Testis (tissue), 3 donors: ENCODE results near the gene CELSR2. TPM values are rescaled to one million over a fixed set of nuclear protein-coding genes. Genes with fewer than 3 reads are reported as not detected.

Experiments
- DNase-seq: peaks from one replicate; pipeline ENCODE4 v3.0.0-alpha.2; 2019
- H3K27ac ChIP-seq, 2 donors: fragments of 200-600 bp; sonication (generic); one replicate each; pipeline ENCODE4 v1.5.1; 2019
- H3K27me3 ChIP-seq: fragments of 200-600 bp; sonication (generic); one replicate; pipeline ENCODE4 v1.5.1; 2019
- H3K36me3 ChIP-seq: fragments of 200-600 bp; sonication (generic); one replicate; pipeline ENCODE4 v1.5.1; 2017; ENCODE audit warnings: low read depth; ENCODE audit errors: missing control alignments
- H3K4me1 ChIP-seq: fragments of 200-600 bp; sonication (generic); one replicate; pipeline ENCODE4 v1.5.1; 2019
- H3K4me3 ChIP-seq, 2 donors: fragments of 200-600 bp; sonication (generic); one replicate each; pipeline ENCODE4 v1.5.1; 2017 to 2019
- H3K9me3 ChIP-seq: fragments of 200-600 bp; sonication (generic); one replicate; pipeline ENCODE4 v1.5.1; 2017
- POLR2A ChIP-seq: fragments of 450-650 bp; IDR thresholded peaks from one replicate; pipeline ENCODE4 v1.6.1; 2017; ENCODE audit warnings: antibody characterized with exemption, mild to moderate bottlenecking, moderate library complexity
- whole genome bisulfite sequencing, 2 donors: methylation state at CpG; one replicate each; pipeline ENCODE4 v1.1.5; 2018; 5-methylcytosine and 5-hydroxymethylcytosine counted together
- intact Hi-C: fragments of 100-400 bp; cut with DNase I; formaldehyde crosslinking; loops from one replicate; pipeline ENCODE4 v1.15.1; 2023; ENCODE audit warnings: low total_unique reads
- polyA plus RNA-seq: library from polyadenylated mRNA; stranded (reverse); fragments of 350-450 nt; fragmentation: Illumina TruSeq; extraction: RNeasy Lipid Tissue Mini Kit (QIAGEN cat#74804); gene quantifications from one replicate; pipeline ENCODE4 v1.2.3, GENCODE V29; 2014; ENCODE audit warnings: low read depth, low replicate concordance; ENCODE audit not compliant: insufficient read depth
- total RNA-seq, 2 donors: library from RNA; depleted of rRNA; stranded (reverse); fragments of >200 nt; gene quantifications; one replicate each; pipeline ENCODE4 v1.2.3, GENCODE V29; 2016
- TF ChIP-seq, protein P1 (sequence below), 3 experiments: fragments of 450-650 bp in 2 of 3; fragments of 200-600 bp in 1 of 3; sonication (generic) in 1 of 3; IDR thresholded peaks; one replicate each; pipeline ENCODE4 v1.5.1; 2016 to 2019; ENCODE audit warnings: antibody characterized with exemption in 3 of 3, mild to moderate bottlenecking in 2 of 3, moderate library complexity in 1 of 3

Gene CELSR2
- total and polyA plus RNA-seq, 3 donors from 2014 or later: 59.6 to 140 (median 107) TPM

DNA sequence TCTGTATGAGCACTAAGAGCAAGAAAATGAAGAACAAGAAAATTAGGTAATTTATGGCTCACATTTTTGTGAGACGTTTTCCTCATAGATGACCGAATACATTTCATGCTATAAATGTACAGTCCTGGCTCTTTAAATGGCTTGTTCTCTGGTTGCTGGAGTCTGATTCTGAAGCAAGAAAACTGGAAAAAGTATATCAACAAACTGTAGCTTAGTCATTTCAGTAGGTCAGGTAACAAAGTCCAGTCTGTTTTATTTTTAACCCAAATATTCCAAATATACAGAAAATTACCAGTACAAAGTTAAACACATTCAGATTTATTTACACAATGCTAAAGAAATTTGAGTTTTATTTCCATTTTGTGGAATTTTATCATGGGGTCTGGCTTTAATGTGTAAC, 60.0 kb downstream of the CELSR2 start:
- no peaks in the 10 kb centered on the region for H3K27me3 ChIP-seq
- intact Hi-C loops: loop anchor here (10.0 kb wide), 1 partner anchor 75 kb away; no protein-coding TSS in a partner anchor
- H3K4me1 ChIP-seq: peaks cover 62% of the 10 kb centered on the region
- no peaks in the 10 kb centered on the region for H3K36me3 ChIP-seq
- no peak overlapping the region for H3K4me3 ChIP-seq
- H3K9me3 ChIP-seq: no peaks in the 10 kb centered on the region
- 54 to 55% methylated on average over 2 of the region's 2 CpGs for WGBS, 2 donors
- no peak for TF ChIP-seq POLR2A
- TF ChIP-seq, protein P1, sequence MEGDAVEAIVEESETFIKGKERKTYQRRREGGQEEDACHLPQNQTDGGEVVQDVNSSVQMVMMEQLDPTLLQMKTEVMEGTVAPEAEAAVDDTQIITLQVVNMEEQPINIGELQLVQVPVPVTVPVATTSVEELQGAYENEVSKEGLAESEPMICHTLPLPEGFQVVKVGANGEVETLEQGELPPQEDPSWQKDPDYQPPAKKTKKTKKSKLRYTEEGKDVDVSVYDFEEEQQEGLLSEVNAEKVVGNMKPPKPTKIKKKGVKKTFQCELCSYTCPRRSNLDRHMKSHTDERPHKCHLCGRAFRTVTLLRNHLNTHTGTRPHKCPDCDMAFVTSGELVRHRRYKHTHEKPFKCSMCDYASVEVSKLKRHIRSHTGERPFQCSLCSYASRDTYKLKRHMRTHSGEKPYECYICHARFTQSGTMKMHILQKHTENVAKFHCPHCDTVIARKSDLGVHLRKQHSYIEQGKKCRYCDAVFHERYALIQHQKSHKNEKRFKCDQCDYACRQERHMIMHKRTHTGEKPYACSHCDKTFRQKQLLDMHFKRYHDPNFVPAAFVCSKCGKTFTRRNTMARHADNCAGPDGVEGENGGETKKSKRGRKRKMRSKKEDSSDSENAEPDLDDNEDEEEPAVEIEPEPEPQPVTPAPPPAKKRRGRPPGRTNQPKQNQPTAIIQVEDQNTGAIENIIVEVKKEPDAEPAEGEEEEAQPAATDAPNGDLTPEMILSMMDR (IDR thresholded peaks at IDR 0.05): no peak
- DNase-seq: no peak
- H3K27ac ChIP-seq: peak overlapping the region in 1 of 2 donors; percentile 19

DNA sequence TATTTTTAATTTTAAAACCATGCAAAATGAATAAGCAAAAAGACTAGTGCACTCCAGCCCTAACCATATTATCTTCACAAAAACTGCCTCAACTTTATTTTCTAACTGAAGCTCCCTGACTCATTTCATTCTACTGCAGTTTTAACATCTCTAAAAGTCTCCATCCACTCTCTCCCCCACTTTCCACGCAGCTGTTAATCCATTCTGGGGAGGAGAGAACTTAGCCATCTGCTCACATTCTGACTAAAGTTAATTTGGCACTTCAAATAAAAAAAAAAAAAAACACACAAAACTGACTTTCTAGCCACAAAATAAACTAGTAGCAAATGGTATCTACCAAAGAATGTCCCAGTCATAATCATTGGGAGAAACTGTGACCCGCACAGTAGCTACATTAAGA, 62.9 kb downstream of the CELSR2 start:
- intact Hi-C loops: no loop called here
- peaks cover 33% of the 10 kb centered on the region for H3K4me1 ChIP-seq
- H3K27ac ChIP-seq: peak overlapping the region; percentile 16 to 40
- no peaks in the 10 kb centered on the region for H3K36me3 ChIP-seq
- H3K9me3 ChIP-seq: no peaks in the 10 kb centered on the region
- no peaks in the 10 kb centered on the region for H3K27me3 ChIP-seq
- WGBS, 2 donors: 59 to 66% methylated on average over 2 of the region's 2 CpGs
- H3K4me3 ChIP-seq: no peak overlapping the region
- DNase-seq: no peak
- TF ChIP-seq POLR2A: no peak
- TF ChIP-seq, protein P1 (IDR thresholded peaks at IDR 0.05): no peak

DNA sequence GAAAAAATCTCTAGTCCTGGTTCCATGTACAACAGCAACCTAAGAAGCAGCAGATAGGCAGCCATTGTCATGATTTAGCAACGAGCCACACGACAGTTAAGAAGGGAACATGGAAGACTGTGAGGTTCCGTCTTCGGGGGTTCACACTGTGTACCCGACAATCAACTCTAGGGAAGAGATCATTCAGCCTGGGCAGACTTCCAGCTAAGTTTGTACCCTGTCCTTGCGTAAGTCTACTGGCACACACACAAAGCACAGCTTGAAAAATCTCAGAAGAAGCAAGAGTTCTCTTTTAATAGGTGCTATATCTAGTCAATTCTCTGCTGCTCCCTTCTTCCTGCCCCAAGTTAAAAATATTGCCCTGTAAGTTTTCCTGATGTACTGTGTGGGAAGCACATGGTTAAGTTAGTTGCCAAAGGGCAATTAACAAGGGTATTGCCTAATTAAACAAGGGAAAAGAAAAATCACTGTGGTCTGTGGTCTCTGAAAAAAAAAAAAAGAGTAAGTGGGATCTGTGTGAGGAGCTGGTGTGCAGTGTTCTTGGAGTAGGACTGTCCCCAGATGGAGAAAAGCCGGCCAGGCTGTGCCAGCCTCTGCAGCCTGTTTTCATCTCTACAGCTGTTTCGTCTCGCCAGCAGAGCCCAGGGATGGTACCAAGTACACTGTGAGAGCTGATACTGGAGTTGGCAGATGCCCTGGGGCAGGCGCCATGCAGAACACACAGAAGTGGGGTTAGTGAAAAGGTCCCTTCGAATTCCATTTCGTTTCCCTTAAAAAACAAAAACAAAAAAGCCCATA, 63.8 kb downstream of the CELSR2 start:
- TF ChIP-seq, protein P1 (IDR thresholded peaks at IDR 0.05): no peak
- TF ChIP-seq POLR2A: no peak
- intact Hi-C loops: no loop called here
- no peaks in the 10 kb centered on the region for H3K27me3 ChIP-seq
- peak; percentile 72 for DNase-seq
- H3K36me3 ChIP-seq: no peaks in the 10 kb centered on the region
- H3K4me1 ChIP-seq: peaks cover 26% of the 10 kb centered on the region
- H3K4me3 ChIP-seq: no peak overlapping the region
- peak overlapping the region; percentile 16 to 40 for H3K27ac ChIP-seq
- WGBS, 2 donors: 43 to 52% methylated on average over 12 of the region's 12 CpGs
- H3K9me3 ChIP-seq: no peaks in the 10 kb centered on the region

DNA sequence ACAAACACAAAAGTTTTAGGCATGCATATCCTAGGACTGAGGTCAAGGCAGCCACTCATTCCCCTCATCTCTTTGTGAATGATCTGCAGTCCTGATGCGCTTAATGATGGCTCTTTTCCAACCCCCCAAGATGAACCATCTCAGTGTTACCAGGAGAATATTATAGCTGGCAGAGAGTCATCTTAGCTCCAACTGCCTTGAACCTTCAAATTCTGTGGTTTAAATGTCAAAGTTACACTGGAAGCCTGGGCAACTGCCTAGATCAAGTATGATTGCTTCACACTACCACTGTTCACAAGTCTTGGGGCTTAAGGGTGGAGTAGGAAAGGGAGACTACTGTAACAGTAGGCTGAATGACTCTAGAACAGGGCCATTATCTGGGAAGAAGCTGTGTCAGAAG, 65.5 kb downstream of the CELSR2 start:
- WGBS, 2 donors: 71 to 74% methylated on average over 1 of the region's 1 CpG
- Histone ChIP-seq H3K27me3 (no peaks in the 10 kb centered on the region), H3K36me3 (no peaks in the 10 kb centered on the region), H3K4me3 (no peak overlapping the region), H3K9me3 (no peaks in the 10 kb centered on the region), H3K4me1 (peaks cover 26% of the 10 kb centered on the region), H3K27ac (peak overlapping the region in 1 of 2 donors; percentile 40)
- no peak for DNase-seq
- intact Hi-C loops: no loop called here
- no peak for TF ChIP-seq POLR2A
- TF ChIP-seq, protein P1 (IDR thresholded peaks at IDR 0.05): no peak

DNA sequence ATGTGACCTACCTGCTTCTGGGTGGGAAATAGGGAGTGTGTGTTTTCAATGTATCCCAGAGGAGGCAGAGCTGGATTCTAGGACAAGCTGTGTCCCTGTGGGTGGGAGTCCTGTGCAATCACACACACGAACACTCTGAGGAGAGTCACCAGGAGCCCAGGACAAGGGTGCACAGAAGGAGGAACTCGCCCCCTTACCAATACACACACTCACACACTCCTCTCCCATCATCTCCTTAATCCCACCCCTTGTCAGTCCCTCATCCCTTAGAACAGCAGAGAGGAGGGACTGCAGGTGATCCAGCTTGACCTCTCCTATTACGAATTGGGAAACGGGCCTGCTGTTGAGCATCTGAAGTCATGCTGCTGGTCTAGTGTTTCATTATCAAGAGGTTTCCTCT, 65.9 kb downstream of the CELSR2 start:
- TF ChIP-seq, protein P1 (IDR thresholded peaks at IDR 0.05): no peak
- no peak for TF ChIP-seq POLR2A
- Histone ChIP-seq H3K4me3 (no peak overlapping the region), H3K9me3 (no peaks in the 10 kb centered on the region), H3K27me3 (no peaks in the 10 kb centered on the region), H3K36me3 (no peaks in the 10 kb centered on the region), H3K27ac (peak overlapping the region in 1 of 2 donors; percentile 40), H3K4me1 (peaks cover 26% of the 10 kb centered on the region)
- intact Hi-C loops: no loop called here
- 76 to 81% methylated on average over 4 of the region's 4 CpGs for WGBS, 2 donors
- DNase-seq: no peak
